Activated CD4-positive, alpha-beta T cell treated with anti-CD3 and anti-CD28 coated beads, Interleukin-10, Interleukin-2, amounts not matched to agents 100 ng/mL and 50 ng/mL, durations not matched to agents 16 hours and 8 hours (primary cell): ENCODE measurements around the gene COLEC12.
A peak's percentile ranks its signal among the peaks of the same experiment; 100 is the strongest.

Source experiments
- DNase-seq: peaks from one replicate; pipeline ENCODE4 v3.0.0-alpha.2; 2020

Gene COLEC12

DNA sequence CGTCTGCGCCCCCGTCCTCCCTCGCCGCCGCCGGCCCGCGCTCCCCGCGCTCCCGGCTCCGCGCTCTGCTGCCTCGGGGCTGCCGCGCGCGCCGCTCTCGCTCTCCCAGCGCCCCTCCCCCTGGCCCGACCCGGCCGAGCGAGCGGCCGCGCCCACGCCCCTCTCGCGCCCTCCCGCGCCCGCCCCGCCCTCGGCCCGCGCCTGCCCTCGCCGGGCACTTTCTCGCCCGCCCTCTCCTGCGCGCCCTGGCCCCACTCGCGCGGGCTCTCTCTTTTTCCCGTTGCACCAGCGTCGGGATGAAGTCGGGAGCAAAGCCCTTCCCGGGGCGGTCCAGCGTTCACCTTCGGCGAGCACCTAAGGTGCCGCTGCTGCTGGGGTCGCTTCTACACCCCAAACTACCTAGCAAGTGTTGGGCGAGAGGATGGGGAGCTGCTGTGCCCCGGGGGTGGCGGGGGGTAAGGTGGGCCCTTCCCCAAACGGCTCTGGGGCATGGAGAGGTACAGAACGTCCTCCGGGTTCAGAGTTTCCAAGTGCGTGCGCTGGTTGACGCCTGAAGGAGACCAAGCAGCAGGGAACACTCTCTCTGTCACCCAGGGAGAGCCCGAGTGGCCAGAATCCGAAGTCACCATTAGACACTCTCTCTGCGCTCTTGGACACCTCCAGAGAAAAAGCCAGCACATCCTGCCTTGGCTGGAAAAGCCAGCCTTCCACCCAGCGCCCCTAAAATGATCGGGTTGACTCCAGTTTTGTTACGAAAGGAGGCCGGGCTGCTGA lies at the start of gene COLEC12:
COLEC12 (minus strand) TSS at position 70 of the 774 bp plus-strand sequence. CDS start 187 bp downstream, outside the sequence.
- no peak for DNase-seq

DNA sequence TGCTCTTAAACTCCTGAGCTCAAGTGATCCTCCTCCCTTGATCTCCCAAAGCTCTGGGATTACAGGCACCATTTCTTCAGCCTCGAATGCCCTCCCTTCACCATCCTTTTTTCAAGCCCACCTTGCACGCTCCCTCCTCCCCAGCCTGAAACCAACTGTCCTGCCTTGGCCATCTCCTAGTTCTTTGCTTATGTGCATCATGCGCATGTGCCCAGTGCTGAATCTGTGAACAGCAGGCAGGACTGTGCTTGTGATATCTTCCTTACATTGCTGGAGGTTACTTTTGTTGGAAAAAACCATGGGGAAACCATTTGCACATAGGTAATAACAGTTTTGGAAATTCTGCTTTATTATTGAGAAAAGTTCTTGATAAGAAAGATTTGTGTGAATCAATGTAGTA lies 49.5 kb upstream of the COLEC12 start:
- no peak for DNase-seq

DNA sequence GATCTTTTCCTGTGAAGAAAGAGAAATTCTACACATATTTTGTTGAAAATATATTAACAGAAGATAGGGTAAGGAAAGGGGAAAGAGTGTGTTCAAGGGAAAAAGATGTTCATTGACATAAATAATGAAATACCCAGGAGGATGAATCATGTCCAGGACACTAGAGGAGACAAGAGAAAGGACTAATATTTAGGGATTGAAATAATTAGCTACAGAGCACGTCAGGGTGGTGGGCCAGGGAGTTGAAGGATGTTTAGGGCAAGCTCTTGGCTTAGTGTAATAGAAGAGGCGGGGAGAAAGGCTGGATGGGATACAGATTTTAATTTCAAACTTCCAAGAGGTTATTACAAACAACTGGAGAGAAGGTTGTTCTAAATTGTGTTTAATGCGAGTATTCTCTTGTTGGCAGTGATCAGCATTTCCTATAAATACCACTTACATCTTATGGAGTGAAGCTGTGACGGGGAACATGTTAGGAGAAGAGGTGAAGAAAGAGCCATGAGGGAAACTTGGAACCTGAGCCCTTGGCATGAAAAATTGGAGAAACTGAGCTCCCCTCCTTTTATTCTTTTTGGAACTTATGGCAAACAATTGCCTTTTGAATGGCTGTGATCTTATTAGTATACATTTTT lies 43.1 kb upstream of the COLEC12 start:
- DNase-seq: no peak

GRCh38 chr18:533995-534601 lies 33.6 kb upstream of the COLEC12 start:
- DNase-seq: no peak

- no peak for DNase-seq
Measured at GRCh38 chr18:532632-533031, 32.1 kb upstream of the COLEC12 start.

- no peak for DNase-seq
Measured at GRCh38 chr18:532018-532417, 31.5 kb upstream of the COLEC12 start.

DNA sequence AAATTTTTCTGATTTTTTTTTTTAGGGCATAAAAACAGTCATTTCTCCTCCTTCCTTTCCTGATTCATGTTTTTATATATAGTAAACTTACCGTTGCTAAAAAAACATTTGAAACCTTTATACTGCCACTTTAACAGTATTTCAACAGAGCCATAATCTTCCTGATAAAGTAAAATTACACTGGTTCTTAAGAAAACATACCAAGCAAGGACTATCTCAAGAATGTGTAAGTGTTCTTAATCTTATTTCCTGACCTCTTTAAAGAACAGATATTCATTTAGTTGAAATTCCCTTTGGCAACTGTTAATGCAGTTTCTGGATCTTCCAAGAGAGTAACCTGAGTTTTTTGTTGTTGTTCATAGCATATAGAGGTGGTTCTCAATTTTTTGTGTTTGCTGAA lies 26.6 kb upstream of the COLEC12 start:
- DNase-seq: no peak

DNA sequence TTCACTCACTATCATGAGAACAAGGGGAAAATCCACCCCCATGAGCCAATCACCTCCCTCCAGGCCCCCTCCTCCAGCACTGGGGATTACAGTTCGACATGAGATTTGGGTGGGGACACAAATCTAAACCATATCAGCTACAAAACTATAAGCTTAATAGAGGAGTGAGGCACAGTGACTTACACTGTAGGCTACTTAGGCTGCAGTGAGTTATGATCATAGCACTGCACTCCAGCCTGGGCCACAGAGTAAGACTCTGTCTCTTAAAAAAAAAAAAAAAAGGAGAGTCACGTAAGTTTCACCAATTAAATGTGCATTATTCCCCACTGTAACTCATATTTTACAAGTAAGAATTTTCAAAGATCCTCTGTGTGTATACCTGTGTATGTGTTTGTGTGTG lies 26.2 kb upstream of the COLEC12 start:
- no peak for DNase-seq

DNA sequence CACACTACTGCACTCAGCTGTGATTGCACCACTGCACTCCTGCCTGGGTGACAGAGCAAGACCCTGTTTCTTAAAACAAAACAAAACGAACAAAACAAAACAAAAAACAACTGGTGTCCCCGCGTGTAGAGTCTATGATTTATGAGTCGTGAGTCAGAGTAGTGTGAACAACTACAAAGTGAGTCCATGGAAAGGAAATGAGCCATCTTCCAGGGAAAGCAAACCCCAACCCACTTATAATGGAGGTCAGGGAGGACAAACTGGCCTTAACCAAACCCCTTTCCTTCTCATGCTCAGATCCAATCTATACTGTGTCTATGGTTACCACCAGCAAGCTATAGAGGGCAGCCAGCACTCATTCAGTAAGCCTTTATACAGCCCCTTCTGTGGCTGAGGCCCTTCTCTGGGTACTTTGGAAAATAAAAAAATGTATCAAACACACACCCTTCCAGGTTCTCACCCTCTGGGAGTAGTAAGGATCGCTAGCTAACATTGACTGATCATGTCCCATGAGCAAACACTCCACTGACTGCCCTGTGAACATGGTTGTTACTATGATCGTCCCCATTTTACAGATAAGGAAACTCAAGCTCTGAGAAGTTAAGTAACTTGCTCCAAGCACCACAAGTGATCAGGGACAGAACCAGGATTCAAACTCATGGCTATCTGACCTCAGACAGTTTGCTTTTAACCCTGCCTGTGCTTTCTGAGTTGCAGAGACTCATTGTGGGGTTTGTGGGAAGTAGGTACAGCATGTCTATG lies 24.7 kb upstream of the COLEC12 start:
- no peak for DNase-seq

- no peak for DNase-seq
Measured at GRCh38 chr18:524466-524865, 24.0 kb upstream of the COLEC12 start.

DNA sequence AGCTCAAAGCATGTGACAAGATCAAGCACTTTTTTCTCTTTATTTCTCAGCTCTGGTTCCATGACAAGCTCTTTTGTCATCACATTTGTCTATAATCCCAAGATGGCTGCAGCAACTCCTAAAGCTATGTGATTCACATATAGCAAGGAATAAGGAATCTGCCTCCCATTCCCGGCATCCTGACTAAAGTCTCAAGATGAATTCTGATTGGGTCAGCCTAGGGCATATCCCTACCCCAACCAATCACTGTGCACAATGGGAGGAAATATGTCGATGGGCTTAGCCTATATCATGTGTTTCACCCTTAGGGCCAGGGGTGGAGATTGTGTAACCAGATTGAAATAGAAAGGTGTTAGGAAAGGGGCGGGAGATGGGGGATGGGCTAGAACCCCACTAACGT lies 23.1 kb upstream of the COLEC12 start:
- no peak for DNase-seq

- DNase-seq: peak; percentile 54
Measured at GRCh38 chr18:519019-519879, 18.7 kb upstream of the COLEC12 start.

DNA sequence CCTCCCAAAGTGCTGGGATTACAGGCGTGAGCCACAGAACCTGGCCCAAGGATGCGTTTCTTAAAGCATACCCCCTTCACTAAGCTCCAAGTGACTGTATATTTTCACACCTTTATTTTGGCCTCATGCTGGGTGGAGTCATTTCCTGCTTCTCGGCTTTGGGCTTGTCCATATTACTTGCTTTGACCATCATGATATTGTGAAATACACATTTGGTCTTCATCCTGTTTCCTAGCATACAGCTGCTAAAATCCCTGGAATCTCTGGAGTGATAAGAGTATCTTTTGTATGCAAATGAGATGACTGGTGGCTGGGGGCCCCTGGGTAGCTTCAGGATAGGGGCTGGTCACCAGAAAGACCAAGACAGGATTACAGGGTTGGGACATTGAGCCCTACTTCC lies 17.6 kb upstream of the COLEC12 start:
- DNase-seq: no peak

GRCh38 chr18:515838-516237 lies 15.3 kb upstream of the COLEC12 start:
- no peak for DNase-seq

- no peak for DNase-seq
Measured at GRCh38 chr18:515156-515815, 14.8 kb upstream of the COLEC12 start.

GRCh38 chr18:513826-514530 lies 13.5 kb upstream of the COLEC12 start:
- no peak for DNase-seq

GRCh38 chr18:512957-513356 lies 12.5 kb upstream of the COLEC12 start:
- DNase-seq: no peak

GRCh38 chr18:508835-509234 lies 8.3 kb upstream of the COLEC12 start:
- DNase-seq: no peak

DNA sequence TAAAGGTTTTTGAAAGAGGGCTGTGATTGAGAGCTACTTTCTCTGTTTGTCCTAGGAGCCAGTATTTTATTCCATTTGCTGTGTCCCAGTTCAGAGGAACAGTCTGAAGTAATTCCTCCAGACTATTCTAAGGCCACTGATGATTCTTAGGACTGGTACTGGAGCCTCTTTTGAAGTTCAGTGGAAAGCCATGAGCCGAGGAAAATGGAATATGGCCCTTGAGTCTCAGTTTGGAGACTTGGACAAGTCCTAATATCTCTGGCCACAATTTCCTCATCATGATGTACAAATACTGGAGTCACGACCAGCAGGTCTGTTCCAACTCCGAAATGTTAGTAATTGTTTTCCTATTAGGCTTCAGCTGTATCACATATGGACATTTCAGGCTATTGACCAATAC lies 7.1 kb upstream of the COLEC12 start:
- DNase-seq: no peak

DNA sequence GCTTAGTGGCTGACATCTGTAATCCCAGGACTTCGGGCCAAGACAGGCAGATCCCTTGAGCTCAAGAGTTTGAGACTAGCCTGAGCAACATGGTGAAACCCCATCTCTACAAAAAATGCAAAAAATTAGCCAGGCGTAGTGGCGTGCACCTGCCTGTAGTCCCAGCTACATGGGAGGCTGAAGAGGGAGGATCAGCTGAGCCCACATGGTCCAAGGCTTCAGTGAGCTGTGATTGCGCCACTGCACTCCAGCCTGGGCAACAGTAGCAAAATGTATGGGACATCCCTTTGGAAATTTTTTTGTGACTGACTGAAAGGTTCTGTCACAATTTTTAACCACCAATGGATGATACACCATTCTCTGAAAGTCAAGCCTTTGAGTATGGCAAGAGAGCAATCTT lies 6.3 kb upstream of the COLEC12 start:
- DNase-seq: no peak

GRCh38 chr18:506264-506663 lies 5.8 kb upstream of the COLEC12 start:
- DNase-seq: no peak
